Activated CD8-positive, alpha-beta memory T cell treated with anti-CD3 and anti-CD28 coated beads, Interleukin-2, amount 10 ng/mL, durations not matched to agents 7 days and 5 days (primary cell): ENCODE data around the gene THEMIS. TPM values are rescaled to one million over a fixed set of nuclear protein-coding genes. Genes with fewer than 3 reads are reported as not detected.
"Not testable (repeated sequence)": the region's sequence is repeated elsewhere in the genome, so short reads cannot be mapped to it uniquely, and the experiment has no call there.

Experiments used
- ATAC-seq: fragments of 150-1000 bp; cut with Tn5 transposase; one replicate; pipeline ENCODE4 v1.10.0; 2021; ENCODE audit warnings: moderate library complexity
- CTCF ChIA-PET: fragments of 350-600 bp; sonication (Branson Sonifier 250); formaldehyde crosslinking; loops from one replicate; lab custom pipeline; 2021; ENCODE audit warnings: antibody characterized with exemption; lab: Charles Lee
- DNase-seq: peaks from one replicate; pipeline ENCODE4 v3.0.0-alpha.2; 2020
- H3K27ac Mint-ChIP-seq: one replicate; pipeline ENCODE4 v1.8.0; 2021; ENCODE audit warnings: mild to moderate bottlenecking, mixed read lengths
- H3K27me3 Mint-ChIP-seq: one replicate; pipeline ENCODE4 v1.8.0; 2021; ENCODE audit warnings: mixed read lengths
- H3K36me3 Mint-ChIP-seq: one replicate; pipeline ENCODE4 v1.8.0; 2021; ENCODE audit warnings: mild to moderate bottlenecking, mixed read lengths
- H3K4me1 Mint-ChIP-seq: one replicate; pipeline ENCODE4 v1.8.0; 2021; ENCODE audit warnings: mixed read lengths
- H3K4me3 Mint-ChIP-seq: one replicate; pipeline ENCODE4 v1.8.0; 2021; ENCODE audit warnings: mild to moderate bottlenecking, moderate library complexity, mixed read lengths
- H3K9me3 Mint-ChIP-seq: one replicate; pipeline ENCODE4 v1.8.0; 2022; ENCODE audit warnings: low read depth, mixed read lengths
- total RNA-seq, 2 experiments: library from RNA; stranded (reverse); gene quantifications; one replicate each; pipeline ENCODE4 v1.2.3, GENCODE V29; 2021

THEMIS gene
- total RNA-seq, 2 experiments from 2014 or later = 107 to 133 TPM

DNA sequence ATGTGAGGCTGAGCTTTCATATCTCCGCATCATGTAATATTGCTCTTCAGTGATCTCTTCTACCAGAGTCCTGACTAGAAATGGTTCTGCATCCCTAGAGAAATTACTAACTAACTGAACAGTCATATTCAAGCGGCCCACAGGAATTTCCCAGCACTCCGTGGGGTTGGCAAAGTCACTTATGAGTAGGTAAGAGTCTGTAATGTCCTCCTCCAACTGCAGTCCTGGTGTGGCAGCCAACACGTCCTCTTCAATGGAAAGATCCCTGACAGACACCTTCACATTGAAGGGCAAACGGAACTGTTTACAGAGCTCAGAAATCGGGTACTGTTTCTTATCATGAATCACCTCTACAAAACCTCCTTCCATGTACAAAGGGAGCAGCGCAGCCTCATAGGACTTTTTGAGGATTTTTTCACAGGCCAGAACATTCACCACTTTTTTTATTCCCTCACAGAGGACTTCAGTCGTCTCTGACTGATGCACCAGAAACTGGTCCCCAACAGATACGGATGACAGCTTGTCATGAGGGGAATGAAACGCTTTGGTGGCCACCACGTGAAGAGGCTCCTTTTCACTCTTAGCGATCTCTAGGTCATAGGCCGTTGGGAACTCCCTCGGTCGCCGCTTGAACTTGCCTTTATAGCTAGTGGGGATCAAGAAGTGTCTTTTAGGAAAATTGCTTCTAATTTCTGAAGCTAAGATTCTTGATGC lies 87.7 kb downstream of the THEMIS start:
- Mint-ChIP-seq H3K27ac (peak overlapping the region; percentile 35), H3K4me3 (peak overlapping the region; percentile 7), H3K27me3 (no peaks in the 10 kb centered on the region), H3K4me1 (peaks cover 74% of the 10 kb centered on the region), H3K36me3 (peaks cover 83% of the 10 kb centered on the region), H3K9me3 (no peaks in the 10 kb centered on the region)
- ATAC-seq = peak; percentile 69
- DNase-seq = peak; percentile 51
- CTCF ChIA-PET = interaction anchor here (0.8 kb wide), 1 partner anchor 23 kb away, joined by 4 read pairs; no protein-coding TSS in a partner anchor

GRCh38 chr6:127811900-127812570 lies 88.8 kb downstream of the THEMIS start:
- ATAC-seq (no peak), DNase-seq (no peak)
- H3K4me1 Mint-ChIP-seq = peaks cover 75% of the 10 kb centered on the region
- no peaks in the 10 kb centered on the region for H3K27me3 Mint-ChIP-seq
- CTCF ChIA-PET = interaction anchor here (0.6 kb wide), 1 partner anchor 42 kb away, joined by 3 read pairs; no protein-coding TSS in a partner anchor
- H3K36me3 Mint-ChIP-seq = peaks cover 87% of the 10 kb centered on the region
- H3K4me3 Mint-ChIP-seq = no peak overlapping the region
- peak overlapping the region; percentile 44 for H3K27ac Mint-ChIP-seq
- no peaks in the 10 kb centered on the region for H3K9me3 Mint-ChIP-seq

- no peak overlapping the region for H3K4me3 Mint-ChIP-seq
- H3K27ac Mint-ChIP-seq = no peak overlapping the region
- H3K36me3 Mint-ChIP-seq = peaks cover 92% of the 10 kb centered on the region
- no peaks in the 10 kb centered on the region for H3K27me3 Mint-ChIP-seq
- peaks cover 48% of the 10 kb centered on the region for H3K4me1 Mint-ChIP-seq
- DNase-seq = no peak
- H3K9me3 Mint-ChIP-seq = peaks cover 10% of the 10 kb centered on the region
- no peak for ATAC-seq
- CTCF ChIA-PET = no interaction called here
Measured at GRCh38 chr6:127807806-127808517, 92.9 kb downstream of the THEMIS start.

DNA sequence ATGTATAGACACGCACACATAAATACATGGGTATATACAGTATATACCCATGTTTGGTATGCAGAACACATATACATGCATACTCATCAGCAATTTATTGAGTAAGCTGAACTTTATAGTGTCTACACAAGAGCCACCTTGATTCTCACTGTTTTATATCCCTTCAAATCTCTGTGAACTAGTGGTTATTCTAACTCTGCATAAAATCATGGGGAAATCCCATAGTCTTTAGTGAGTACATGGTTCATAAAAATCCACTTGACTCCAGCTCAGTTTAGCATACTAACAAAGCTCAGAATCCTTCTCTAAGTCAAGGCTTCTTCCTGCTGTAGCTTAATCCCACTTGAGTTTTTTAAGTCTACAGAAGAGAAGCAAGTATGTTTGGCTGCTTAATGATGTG lies 104.1 kb downstream of the THEMIS start:
- Mint-ChIP-seq H3K9me3 (peaks cover 2% of the 10 kb centered on the region), H3K27ac (no peak overlapping the region), H3K4me3 (no peak overlapping the region), H3K27me3 (no peaks in the 10 kb centered on the region), H3K4me1 (peaks cover 50% of the 10 kb centered on the region), H3K36me3 (peaks cover 78% of the 10 kb centered on the region)
- ATAC-seq (no peak), DNase-seq (no peak)
- CTCF ChIA-PET = interaction anchor here (0.8 kb wide), 1 partner anchor 38 kb away, joined by 4 read pairs; no protein-coding TSS in a partner anchor

DNA sequence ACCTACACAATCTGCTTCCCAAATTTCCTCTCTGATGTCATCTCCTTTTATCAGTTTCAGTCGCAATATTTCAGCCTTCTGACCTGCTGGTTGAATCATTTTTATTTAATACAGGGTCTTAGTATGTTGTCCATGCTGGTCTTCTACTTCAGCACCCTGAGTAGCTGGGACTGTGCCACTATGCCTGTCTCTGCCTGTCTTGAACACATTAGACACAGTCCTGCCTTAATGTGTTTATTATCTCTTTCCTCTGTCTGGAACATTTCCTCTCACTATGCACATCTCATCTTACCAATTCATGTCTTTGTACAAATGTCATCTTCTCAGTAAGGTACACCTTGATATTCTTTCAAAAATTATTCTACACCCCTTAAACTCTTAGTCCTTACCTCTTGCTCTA lies 106.5 kb downstream of the THEMIS start:
- Mint-ChIP-seq H3K36me3 (peaks cover 73% of the 10 kb centered on the region), H3K4me3 (no peak overlapping the region), H3K9me3 (no peaks in the 10 kb centered on the region), H3K4me1 (peaks cover 54% of the 10 kb centered on the region), H3K27ac (peak overlapping the region; percentile 33), H3K27me3 (no peaks in the 10 kb centered on the region)
- CTCF ChIA-PET = no interaction called here
- ATAC-seq (peak; percentile 23), DNase-seq (no peak)

- Mint-ChIP-seq H3K36me3 (peaks cover 70% of the 10 kb centered on the region), H3K9me3 (no peaks in the 10 kb centered on the region), H3K4me1 (peaks cover 59% of the 10 kb centered on the region), H3K4me3 (no peak overlapping the region), H3K27ac (peak overlapping the region; percentile 16), H3K27me3 (no peaks in the 10 kb centered on the region)
- ATAC-seq (no peak), DNase-seq (no peak)
- CTCF ChIA-PET = no interaction called here
Measured at GRCh38 chr6:127793396-127793795, 107.5 kb downstream of the THEMIS start.

- H3K4me1 Mint-ChIP-seq = peaks cover 56% of the 10 kb centered on the region
- DNase-seq (no peak), ATAC-seq (peak; percentile 23)
- H3K36me3 Mint-ChIP-seq = peaks cover 67% of the 10 kb centered on the region
- CTCF ChIA-PET = no interaction called here
- H3K27ac Mint-ChIP-seq = peak overlapping the region; percentile 16
- no peak overlapping the region for H3K4me3 Mint-ChIP-seq
- no peaks in the 10 kb centered on the region for H3K27me3 Mint-ChIP-seq
- H3K9me3 Mint-ChIP-seq = no peaks in the 10 kb centered on the region
Measured at GRCh38 chr6:127792616-127793015, 108.2 kb downstream of the THEMIS start.

- ATAC-seq (no peak), DNase-seq (no peak)
- Mint-ChIP-seq H3K36me3 (peaks cover 65% of the 10 kb centered on the region), H3K9me3 (no peaks in the 10 kb centered on the region), H3K27ac (no peak overlapping the region), H3K4me1 (peaks cover 54% of the 10 kb centered on the region), H3K27me3 (no peaks in the 10 kb centered on the region), H3K4me3 (no peak overlapping the region)
- CTCF ChIA-PET = no interaction called here
Measured at GRCh38 chr6:127791779-127792528, 108.9 kb downstream of the THEMIS start.

GRCh38 chr6:127790571-127790970 lies 110.3 kb downstream of the THEMIS start:
- ATAC-seq = no peak
- H3K4me1 Mint-ChIP-seq = peaks cover 51% of the 10 kb centered on the region
- H3K4me3 Mint-ChIP-seq = no peak overlapping the region
- CTCF ChIA-PET = no interaction called here
- no peaks in the 10 kb centered on the region for H3K9me3 Mint-ChIP-seq
- no peaks in the 10 kb centered on the region for H3K27me3 Mint-ChIP-seq
- no peak overlapping the region for H3K27ac Mint-ChIP-seq
- peaks cover 58% of the 10 kb centered on the region for H3K36me3 Mint-ChIP-seq
- DNase-seq = no peak

DNA sequence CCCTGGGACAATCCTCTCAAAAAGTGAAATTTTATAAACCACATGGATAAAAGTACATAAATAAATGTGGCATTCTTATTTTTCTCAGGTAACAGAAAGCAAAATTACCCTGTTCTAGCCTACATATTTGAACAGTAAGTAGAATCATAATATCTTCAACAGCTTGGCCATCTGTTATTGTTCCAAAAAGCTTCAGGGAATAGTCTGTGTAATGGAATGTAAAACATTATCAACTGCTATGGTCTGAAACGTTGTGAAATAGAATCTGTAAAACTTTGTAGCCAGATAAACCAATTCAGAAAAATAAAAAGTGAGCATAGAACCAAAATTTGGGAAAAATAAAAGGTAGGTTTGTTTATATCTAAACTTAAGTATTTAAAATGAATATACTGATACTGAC lies 114.7 kb downstream of the THEMIS start:
- H3K4me3 Mint-ChIP-seq = no peak overlapping the region
- H3K4me1 Mint-ChIP-seq = peaks cover 40% of the 10 kb centered on the region
- no peaks in the 10 kb centered on the region for H3K27me3 Mint-ChIP-seq
- DNase-seq (no peak), ATAC-seq (no peak)
- no peak overlapping the region for H3K27ac Mint-ChIP-seq
- H3K9me3 Mint-ChIP-seq = peaks cover 4% of the 10 kb centered on the region
- peaks cover 64% of the 10 kb centered on the region for H3K36me3 Mint-ChIP-seq
- CTCF ChIA-PET = no interaction called here

- CTCF ChIA-PET = no interaction called here
- DNase-seq (no peak), ATAC-seq (peak; percentile 58)
- Mint-ChIP-seq H3K27ac (peak overlapping the region; percentile 4), H3K4me3 (no peak overlapping the region), H3K27me3 (no peaks in the 10 kb centered on the region), H3K36me3 (peaks cover 62% of the 10 kb centered on the region), H3K4me1 (peaks cover 40% of the 10 kb centered on the region), H3K9me3 (peaks cover 4% of the 10 kb centered on the region)
Measured at GRCh38 chr6:127784468-127784867, 116.4 kb downstream of the THEMIS start.

- ATAC-seq, H3K9me3 Mint-ChIP-seq: not testable (repeated sequence)
Measured at GRCh38 chr6:127781636-127782272, 119.1 kb downstream of the THEMIS start.

More at GRCh38 chr6:127781636-127782272, 119.1 kb downstream of the THEMIS start:
- Mint-ChIP-seq H3K4me1 (peaks cover 37% of the 10 kb centered on the region), H3K36me3 (peaks cover 65% of the 10 kb centered on the region)
- CTCF ChIA-PET, H3K4me3 Mint-ChIP-seq, H3K27me3 Mint-ChIP-seq, DNase-seq, H3K27ac Mint-ChIP-seq: not testable (repeated sequence)
